NOMO-1 treated with dmso at 0.1 percent for 144 hours (cell line): ENCODE results near the gene OR5B12.
"Not testable (repeated sequence)": the region's sequence is repeated elsewhere in the genome, so short reads cannot be mapped to it uniquely, and the experiment has no call there.

ENCODE experiments used
- DNase-seq: peaks from one replicate; lab custom pipeline; 2025; ENCODE audit not compliant: unreplicated experiment; lab: John Stamatoyannopoulos, UW

OR5B12 gene

GRCh38 chr11:58442136-58442535 lies at the start of gene OR5B12:
Gene OR5B12, minus strand, starts transcription at chr11:58442236. Its CDS starts 2,085 bp downstream, at chr11:58440151.
- DNase-seq = no peak

- no peak for DNase-seq
These were observed 48.8 kb upstream of the OR5B12 start for GRCh38 chr11:58490827-58491226.

- DNase-seq = no peak
These were observed 45.1 kb upstream of the OR5B12 start for GRCh38 chr11:58487170-58487569.

DNA sequence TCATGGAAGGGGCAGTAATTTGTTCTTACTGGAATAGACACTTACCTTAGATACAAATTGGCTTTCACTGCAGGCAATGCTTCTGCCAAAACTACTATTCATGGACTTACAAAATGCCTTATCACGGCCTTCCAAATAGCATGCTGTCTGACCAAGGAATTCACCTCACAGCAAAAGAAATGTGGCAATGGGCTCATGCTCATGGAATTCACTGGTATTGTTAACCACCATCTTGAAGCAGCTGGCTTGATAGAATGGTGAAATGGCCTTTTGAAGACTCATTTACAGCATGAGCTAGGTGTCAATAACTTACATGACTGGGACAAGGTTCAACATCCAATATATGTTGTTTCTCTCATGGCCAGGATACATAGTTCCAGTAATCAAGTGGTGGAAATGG lies 43.9 kb upstream of the OR5B12 start:
- no peak for DNase-seq

DNA sequence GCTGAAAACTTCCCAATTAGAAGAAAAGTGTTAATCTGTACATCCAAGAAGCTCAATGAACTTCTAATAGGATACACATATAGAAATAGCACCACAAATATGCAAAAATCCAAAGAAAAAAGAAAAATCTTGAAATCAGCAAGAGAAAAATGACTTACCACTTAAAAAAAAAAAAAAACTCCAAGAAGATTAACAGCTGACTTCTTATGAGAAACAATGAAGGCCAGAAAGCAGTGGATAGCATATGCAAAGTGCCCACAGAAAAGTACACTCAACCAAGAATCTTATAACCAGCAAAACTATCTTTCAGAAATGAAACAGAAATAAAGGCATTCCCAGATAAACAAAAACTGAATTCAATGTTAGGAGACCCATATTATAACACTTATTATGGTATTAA lies 29.9 kb upstream of the OR5B12 start:
- no peak for DNase-seq

DNA sequence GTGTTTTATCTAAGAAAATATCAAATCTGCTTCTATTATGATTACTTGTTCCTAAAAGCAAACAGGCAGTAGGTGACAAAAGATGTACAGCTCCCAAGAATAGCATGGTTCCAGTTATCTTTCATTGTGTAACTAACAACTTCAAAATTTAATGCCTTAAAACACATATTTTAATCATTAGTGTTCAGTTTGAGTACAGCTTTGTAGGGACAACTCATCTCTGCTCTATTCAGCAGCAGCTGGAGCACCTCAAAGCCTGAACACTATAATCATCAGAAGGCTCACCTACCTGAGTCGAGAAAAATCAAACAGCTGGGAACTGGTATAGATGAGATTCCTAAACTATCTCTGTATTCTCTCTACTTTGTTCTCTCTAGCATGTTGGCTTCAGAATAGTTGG lies 24.3 kb upstream of the OR5B12 start:
- DNase-seq = no peak

DNA sequence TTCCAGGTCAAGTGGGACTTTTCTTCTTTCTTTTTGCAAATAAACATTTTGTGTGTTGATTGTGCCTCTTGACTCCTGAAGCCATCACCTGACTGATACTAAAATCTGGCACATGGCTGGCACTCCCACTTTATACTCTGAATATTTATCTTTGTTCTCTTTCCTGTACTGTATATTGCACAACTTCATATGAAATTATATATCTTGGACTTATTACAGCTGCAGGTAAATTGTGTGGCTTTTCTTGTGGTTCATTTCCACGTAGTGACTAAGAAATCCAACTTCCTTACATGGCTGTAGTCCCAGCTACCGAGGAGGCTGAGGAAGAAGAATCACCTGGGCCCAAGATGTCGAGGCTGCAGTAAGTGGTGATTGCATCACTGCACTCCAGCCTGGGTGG lies 23.7 kb upstream of the OR5B12 start:
- DNase-seq = no peak

DNA sequence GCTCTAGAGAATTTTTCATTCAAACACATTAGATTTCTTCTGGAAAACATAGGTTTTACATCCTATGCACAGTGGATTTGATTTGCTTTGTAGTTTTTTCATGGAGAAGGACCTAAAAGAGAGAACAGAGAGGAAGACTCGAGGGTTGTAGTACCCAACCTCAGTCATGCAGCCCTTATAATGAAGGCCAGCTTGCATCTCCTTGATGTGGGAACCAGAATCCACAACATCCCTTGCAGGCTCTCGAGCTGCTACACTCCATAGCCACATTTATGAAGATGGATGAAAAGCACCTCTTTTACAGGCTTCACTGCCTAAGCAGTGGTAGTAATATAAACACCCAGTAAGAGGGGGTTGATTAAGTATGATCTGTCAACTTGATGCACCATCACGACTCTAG lies 9.5 kb upstream of the OR5B12 start:
- DNase-seq = no peak

DNA sequence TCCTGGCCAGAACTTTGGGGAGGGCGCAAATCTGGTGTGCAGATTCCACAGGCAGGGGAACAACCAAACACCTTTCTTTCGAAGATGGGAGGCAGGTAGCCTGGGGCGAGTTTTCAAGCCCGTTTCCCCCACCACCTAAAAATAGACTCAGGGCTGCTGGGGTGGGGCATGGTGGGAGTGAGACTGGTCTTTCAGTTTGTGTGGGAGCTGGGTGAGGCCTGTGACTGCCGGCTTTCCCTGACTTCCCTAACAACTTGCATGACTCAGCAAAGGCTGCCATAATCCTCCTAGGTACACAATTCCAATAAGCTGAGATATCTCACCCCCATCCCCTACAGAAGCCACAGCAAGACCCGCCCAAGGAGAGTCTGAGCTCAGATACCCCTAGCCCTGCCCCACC lies 4.3 kb upstream of the OR5B12 start:
- DNase-seq = no peak

DNA sequence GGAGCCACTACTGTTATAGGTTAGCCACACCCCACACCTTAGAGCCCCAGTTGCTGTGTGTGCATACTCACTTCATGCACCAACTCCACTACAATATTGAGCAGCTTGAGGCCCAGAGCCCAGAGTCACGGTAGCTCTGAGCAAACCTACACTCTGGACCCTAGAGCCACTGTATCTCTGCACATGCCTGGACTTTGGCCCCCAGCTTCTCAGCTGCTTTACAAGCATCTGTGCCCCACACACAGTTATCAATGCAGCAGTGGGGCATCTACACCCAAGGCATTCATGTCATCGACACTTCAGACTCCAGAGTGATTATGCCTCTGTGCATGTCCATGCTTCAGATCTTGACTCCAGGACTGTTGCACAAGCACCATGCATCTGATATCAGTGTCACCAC lies 2.3 kb upstream of the OR5B12 start:
- DNase-seq = no peak

GRCh38 chr11:58438486-58438885 lies 3.5 kb downstream of the OR5B12 start:
- DNase-seq = no peak

GRCh38 chr11:58434217-58434616 lies 7.8 kb downstream of the OR5B12 start:
- no peak for DNase-seq

DNA sequence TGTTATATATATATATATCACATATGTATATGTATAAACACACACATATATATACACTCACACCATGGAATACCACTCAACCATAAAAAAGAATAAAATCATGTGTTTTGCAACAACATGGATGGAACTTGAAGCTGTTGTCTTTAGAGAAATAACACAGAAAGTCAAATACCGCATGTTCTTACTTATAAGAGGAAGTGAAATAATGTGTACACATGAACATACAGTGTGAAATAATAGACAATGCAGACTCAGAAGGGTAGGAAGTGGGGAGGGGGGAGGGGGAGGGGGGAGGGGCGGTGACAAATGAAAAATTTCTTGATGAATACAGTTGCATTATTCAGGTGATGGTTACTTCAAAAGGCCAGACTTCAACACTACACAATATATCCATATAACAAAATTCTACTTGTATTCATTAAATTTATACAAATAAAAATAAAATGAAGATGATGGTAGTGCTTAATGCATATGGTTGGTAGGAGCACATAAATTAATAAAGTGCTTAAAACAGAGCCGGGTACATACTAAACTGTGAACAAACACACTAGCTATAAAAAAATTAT lies 8.3 kb downstream of the OR5B12 start:
- DNase-seq = peak; percentile 10

GRCh38 chr11:58429273-58429672 lies 12.8 kb downstream of the OR5B12 start:
- no peak for DNase-seq

- DNase-seq = no peak
These were observed 14.0 kb downstream of the OR5B12 start, which contains the start of gene OR5B2 for GRCh38 chr11:58428021-58428420. Gene OR5B2, minus strand, starts transcription at chr11:58428121. Its CDS starts 4,860 bp downstream, at chr11:58423261.

DNA sequence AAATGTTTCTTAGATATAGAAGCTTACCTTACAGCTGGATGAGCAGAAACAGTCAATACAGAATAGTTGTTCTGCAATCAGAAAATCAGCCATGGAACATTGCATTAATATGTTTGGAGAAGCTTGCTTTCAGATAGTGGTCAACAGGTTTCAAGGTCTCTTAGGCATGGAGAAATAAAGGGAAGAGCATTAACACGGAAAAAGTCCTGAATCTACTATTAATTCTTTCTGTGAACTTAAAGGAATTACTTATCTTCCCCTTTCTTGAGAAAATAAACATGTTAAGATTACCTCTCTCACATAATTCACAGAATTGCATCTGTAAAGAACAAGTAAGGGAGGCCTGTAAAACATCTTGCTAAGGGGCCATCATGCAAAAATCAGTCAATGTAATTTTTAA lies 35.3 kb downstream of the OR5B12 start, which contains the start of gene OR5B3:
Gene OR5B3, minus strand, starts transcription at position 101 of the 400 bp plus-strand sequence. CDS start 3,465 bp downstream, outside the sequence.
- DNase-seq = no peak

- DNase-seq = not testable (repeated sequence)
These were observed 42.4 kb downstream of the OR5B12 start for GRCh38 chr11:58399622-58400021.

DNA sequence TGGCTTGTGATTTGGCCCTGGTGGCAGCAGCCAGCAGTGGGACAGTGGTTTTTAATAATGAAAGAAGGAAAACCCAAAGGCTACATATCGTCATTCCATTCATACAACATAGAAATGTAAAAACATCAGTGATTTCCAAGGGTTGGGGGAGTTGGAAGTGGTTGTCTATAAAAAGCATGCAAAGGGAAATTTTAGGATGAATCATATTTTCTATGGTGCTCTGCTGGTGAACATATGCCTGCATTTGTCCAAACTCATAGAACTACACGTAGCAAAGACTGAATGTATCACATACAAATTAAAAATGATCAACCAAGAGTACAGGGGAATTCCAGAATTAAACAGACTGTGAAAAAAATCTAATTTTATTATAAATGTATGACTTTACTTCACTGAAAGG lies 46.5 kb downstream of the OR5B12 start:
- no peak for DNase-seq

GRCh38 chr11:58394195-58394594 lies 47.8 kb downstream of the OR5B12 start:
- no peak for DNase-seq

DNA sequence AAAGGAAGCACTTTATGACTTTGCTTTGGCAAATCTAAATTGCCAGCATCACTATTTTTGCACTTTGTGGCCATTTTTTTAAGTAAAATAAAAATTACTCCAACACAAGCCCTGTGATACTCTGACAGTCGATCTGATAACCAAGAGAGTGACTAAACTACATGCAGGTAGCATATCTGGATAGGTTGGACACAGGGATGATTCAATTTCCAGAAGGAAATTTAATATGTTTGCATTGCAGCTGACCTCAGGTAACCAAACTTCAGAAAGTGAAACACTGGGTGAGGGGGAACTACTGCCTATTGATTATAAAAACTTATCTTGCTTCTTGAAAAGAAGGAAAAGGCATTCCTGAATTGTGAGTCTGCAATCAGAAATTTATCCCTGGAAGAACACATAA lies 49.3 kb downstream of the OR5B12 start:
- no peak for DNase-seq

DNA sequence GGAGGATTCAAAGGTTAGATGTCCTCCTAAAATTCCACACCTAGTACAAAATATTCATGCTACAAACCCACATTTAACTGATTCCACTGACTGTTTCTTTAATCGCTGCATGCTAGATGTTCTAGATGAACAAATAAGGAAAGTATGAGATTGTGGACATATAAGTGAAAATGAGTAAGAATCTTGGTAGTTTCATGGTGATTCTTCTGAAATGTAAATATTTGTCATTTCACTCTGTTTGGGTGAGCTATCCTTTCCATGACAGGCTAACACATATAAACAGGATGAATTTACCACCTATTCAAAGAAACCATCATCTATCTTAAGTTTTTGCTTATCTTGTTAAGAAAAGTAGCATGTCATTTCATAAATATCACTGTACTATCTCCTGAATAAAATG lies 50.2 kb downstream of the OR5B12 start:
- DNase-seq = no peak

GRCh38 chr11:58390551-58391063 lies 51.4 kb downstream of the OR5B12 start:
- no peak for DNase-seq
